ENCODE measurements around the gene KDM5D. TPM values are rescaled to one million over a fixed set of nuclear protein-coding genes. Genes with fewer than 3 reads are reported as not detected.

The KDM5D gene
- total and polyA plus RNA-seq, 5 donors from 2014 or later = 11.4 TPM; not detected in 4

- no peak for ATAC-seq (ENCODE audit: low read depth in 2 of 2)
- Histone ChIP-seq H3K36me3 (ENCODE audit: control insufficient read depth, insufficient read depth, low read length) (peaks cover 59% of the 10 kb centered on the region), H3K4me3 (ENCODE audit: low read depth, low read length) (no peak overlapping the region), H3K27ac (ENCODE audit: insufficient read depth, low read length, poor library complexity, severe bottlenecking) (no peak overlapping the region), H3K27me3 (ENCODE audit: control insufficient read depth, insufficient read depth, low read length) (no peaks in the 10 kb centered on the region), H3K9me3 (ENCODE audit: control insufficient read depth in 2 of 2, low read length in 2 of 2) (no peaks in the 10 kb centered on the region), H3K4me1 (ENCODE audit: control insufficient read depth, insufficient read depth, low read length, poor library complexity, severe bottlenecking) (no peaks in the 10 kb centered on the region)
- Mint-ChIP-seq H3K9me3 (no peaks in the 10 kb centered on the region), H3K36me3 (no peaks in the 10 kb centered on the region), H3K27me3 (no peaks in the 10 kb centered on the region), H3K27ac (no peak overlapping the region), H3K4me3 (peak overlapping the region in 1 of 4 donors; percentile 38), H3K4me1 (peaks cover 0 to 8% (median 3%) of the 10 kb centered on the region in 4 donors)
- no peak for DNase-seq
Observed at GRCh38 chrY:19715226-19715625, 29.3 kb downstream of the KDM5D start.

GRCh38 chrY:19713430-19713829 is 31.1 kb downstream of the KDM5D start:
- Histone ChIP-seq H3K9me3 (ENCODE audit: control insufficient read depth in 2 of 2, low read length in 2 of 2) (no peaks in the 10 kb centered on the region), H3K4me3 (ENCODE audit: low read depth, low read length) (no peak overlapping the region), H3K36me3 (ENCODE audit: control insufficient read depth, insufficient read depth, low read length) (peaks cover 63% of the 10 kb centered on the region), H3K4me1 (ENCODE audit: control insufficient read depth, insufficient read depth, low read length, poor library complexity, severe bottlenecking) (no peaks in the 10 kb centered on the region), H3K27ac (ENCODE audit: insufficient read depth, low read length, poor library complexity, severe bottlenecking) (no peak overlapping the region), H3K27me3 (ENCODE audit: control insufficient read depth, insufficient read depth, low read length) (no peaks in the 10 kb centered on the region)
- no peaks in the 10 kb centered on the region for H3K36me3 Mint-ChIP-seq
- no peak overlapping the region for H3K27ac Mint-ChIP-seq
- H3K27me3 Mint-ChIP-seq = no peaks in the 10 kb centered on the region
- ATAC-seq (ENCODE audit: low read depth in 2 of 2) (no peak), DNase-seq (no peak)
- H3K9me3 Mint-ChIP-seq = no peaks in the 10 kb centered on the region
- no peak overlapping the region for H3K4me3 Mint-ChIP-seq
- peaks cover 0 to 8% (median 3%) of the 10 kb centered on the region in 4 donors for H3K4me1 Mint-ChIP-seq

DNA sequence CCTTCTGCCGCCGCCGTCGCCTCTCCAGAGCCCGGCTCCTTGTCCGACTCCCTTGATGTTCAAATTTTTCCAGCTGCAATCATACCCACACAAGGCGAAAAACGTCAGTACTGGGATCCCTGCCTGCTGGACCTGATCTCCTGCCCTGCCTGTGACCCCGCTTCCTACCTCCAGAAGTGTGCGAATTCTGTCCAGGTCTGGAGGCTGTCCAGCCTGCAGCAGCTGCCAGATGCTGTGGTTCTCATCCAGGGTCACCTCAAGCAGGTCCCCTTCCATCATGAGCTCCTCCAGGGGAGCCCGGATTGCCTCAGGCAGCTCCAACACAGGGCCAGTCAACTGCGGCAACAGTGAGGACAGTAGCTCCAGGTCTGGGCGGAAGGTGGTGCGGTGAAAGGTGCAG is 38.3 kb downstream of the KDM5D start:
- H3K36me3 ChIP-seq (ENCODE audit: control insufficient read depth, insufficient read depth, low read length) = peaks cover 44% of the 10 kb centered on the region

GRCh38 chrY:19698495-19698894 is 46.0 kb downstream of the KDM5D start:
- Histone ChIP-seq H3K4me3 (ENCODE audit: low read depth, low read length) (no peak overlapping the region), H3K4me1 (ENCODE audit: control insufficient read depth, insufficient read depth, low read length, poor library complexity, severe bottlenecking) (no peaks in the 10 kb centered on the region), H3K36me3 (ENCODE audit: control insufficient read depth, insufficient read depth, low read length) (peaks cover 10% of the 10 kb centered on the region), H3K27ac (ENCODE audit: insufficient read depth, low read length, poor library complexity, severe bottlenecking) (no peak overlapping the region), H3K9me3 (ENCODE audit: control insufficient read depth in 2 of 2, low read length in 2 of 2) (peaks cover 0 to under 1% of the 10 kb centered on the region in 2 experiments), H3K27me3 (ENCODE audit: control insufficient read depth, insufficient read depth, low read length) (no peaks in the 10 kb centered on the region)
- DNase-seq = no peak
- H3K27ac Mint-ChIP-seq = no peak overlapping the region
- no peaks in the 10 kb centered on the region for H3K36me3 Mint-ChIP-seq
- ATAC-seq (ENCODE audit: low read depth in 2 of 2) = no peak
- peaks cover 0 to 11% (median 0%) of the 10 kb centered on the region in 7 donors for H3K9me3 Mint-ChIP-seq
- H3K27me3 Mint-ChIP-seq = no peaks in the 10 kb centered on the region
- no peak overlapping the region for H3K4me3 Mint-ChIP-seq
- H3K4me1 Mint-ChIP-seq = peaks cover 0 to 6% (median 0%) of the 10 kb centered on the region in 4 donors

More for the DNA sequence above, 38.3 kb downstream of the KDM5D start:
- DNase-seq = no peak
- H3K27me3 ChIP-seq (ENCODE audit: control insufficient read depth, insufficient read depth, low read length) = no peaks in the 10 kb centered on the region
- Mint-ChIP-seq H3K9me3 (no peaks in the 10 kb centered on the region), H3K4me3 (no peak overlapping the region), H3K36me3 (no peaks in the 10 kb centered on the region), H3K4me1 (peaks cover 0 to 2% (median 0%) of the 10 kb centered on the region in 4 donors), H3K27ac (no peak overlapping the region), H3K27me3 (no peaks in the 10 kb centered on the region)
- no peak overlapping the region for H3K4me3 ChIP-seq (ENCODE audit: low read depth, low read length)
- no peak for ATAC-seq (ENCODE audit: low read depth in 2 of 2)
- H3K4me1 ChIP-seq (ENCODE audit: control insufficient read depth, insufficient read depth, low read length, poor library complexity, severe bottlenecking) = no peaks in the 10 kb centered on the region
- H3K9me3 ChIP-seq (ENCODE audit: control insufficient read depth in 2 of 2, low read length in 2 of 2) = no peaks in the 10 kb centered on the region
- H3K27ac ChIP-seq (ENCODE audit: insufficient read depth, low read length, poor library complexity, severe bottlenecking) = no peak overlapping the region

GRCh38 chrY:19680821-19681220 is 63.7 kb downstream of the KDM5D start:
- no peak overlapping the region for H3K4me3 ChIP-seq (ENCODE audit: low read depth, low read length)
- H3K27me3 ChIP-seq (ENCODE audit: control insufficient read depth, insufficient read depth, low read length) = no peaks in the 10 kb centered on the region
- H3K9me3 Mint-ChIP-seq = peaks cover 0 to 4% (median 0%) of the 10 kb centered on the region in 7 donors
- no peak for ATAC-seq (ENCODE audit: low read depth in 2 of 2)
- H3K27me3 Mint-ChIP-seq = no peaks in the 10 kb centered on the region
- peaks cover 0 to 3% of the 10 kb centered on the region in 2 experiments for H3K9me3 ChIP-seq (ENCODE audit: control insufficient read depth in 2 of 2, low read length in 2 of 2)
- no peaks in the 10 kb centered on the region for H3K4me1 ChIP-seq (ENCODE audit: control insufficient read depth, insufficient read depth, low read length, poor library complexity, severe bottlenecking)
- H3K4me1 Mint-ChIP-seq = no peaks in the 10 kb centered on the region
- no peak overlapping the region for H3K27ac ChIP-seq (ENCODE audit: insufficient read depth, low read length, poor library complexity, severe bottlenecking)
- no peak overlapping the region for H3K27ac Mint-ChIP-seq
- no peak overlapping the region for H3K4me3 Mint-ChIP-seq
- H3K36me3 ChIP-seq (ENCODE audit: control insufficient read depth, insufficient read depth, low read length) = no peaks in the 10 kb centered on the region
- no peak for DNase-seq
- no peaks in the 10 kb centered on the region for H3K36me3 Mint-ChIP-seq

Measured in CD4-positive, CD25-positive, alpha-beta regulatory T cell (primary cell).